ENCODE measurements around the gene MYO1G. TPM values are rescaled to one million over a fixed set of nuclear protein-coding genes. Genes with fewer than 3 reads are reported as not detected.

The MYO1G gene
- total RNA-seq, 1 experiment from 2014 or later: 0.57 TPM

- no peak overlapping the region for H3K14ac ChIP-seq (ENCODE audit: insufficient read depth, low read length)
- Mint-ChIP-seq H3K27ac (no peak overlapping the region), H3K27me3 (ENCODE audit: low read depth) (peaks cover 7% of the 10 kb centered on the region), H3K36me3 (ENCODE audit: insufficient read depth in 1 of 3, low read depth in 3 of 3) (no peaks in the 10 kb centered on the region; a peak in 1 of 7 replicates), H3K9me3 (peaks cover 2 to 6% of the 10 kb centered on the region in 2 experiments; a peak in 2 of 5 replicates), H3K4me1 (peaks cover 2 to 8% of the 10 kb centered on the region in 2 experiments; a peak in 3 of 4 replicates), H3K4me3 (no peak overlapping the region)
- no peak overlapping the region for H3K23ac ChIP-seq (ENCODE audit: insufficient read length, low read depth, low read length)
- H2AK5ac ChIP-seq (ENCODE audit: insufficient read length, low read length): no peak overlapping the region
- no peaks in the 10 kb centered on the region for H3K79me1 ChIP-seq (ENCODE audit: insufficient read depth, low read depth, low read length, poor library complexity, severe bottlenecking)
- H3K4me2 ChIP-seq (ENCODE audit: insufficient read depth, insufficient read length, low read length): no peak overlapping the region
- no peak overlapping the region for H3T11ph ChIP-seq (ENCODE audit: low read length)
- no peaks in the 10 kb centered on the region for H3K4me1 ChIP-seq (ENCODE audit: insufficient read depth, low read length)
- no peaks in the 10 kb centered on the region for H4K20me1 ChIP-seq (ENCODE audit: control insufficient read depth, insufficient read depth, insufficient read length)
- no peak overlapping the region for H4K91ac ChIP-seq (ENCODE audit: insufficient read length, low read depth, low read length)
- H2BK5ac ChIP-seq (ENCODE audit: insufficient read length, low read length): no peak overlapping the region
- no peak overlapping the region for H2BK12ac ChIP-seq (ENCODE audit: insufficient read length, low read depth, low read length)
- H2AFZ ChIP-seq (ENCODE audit: low read length): no peak overlapping the region
- no peaks in the 10 kb centered on the region for H3K23me2 ChIP-seq (ENCODE audit: insufficient read length, low read depth, low read length, poor library complexity, severe bottlenecking)
- no peak for DNase-seq
- no peak overlapping the region for H3K9ac ChIP-seq (ENCODE audit: extremely low read depth, insufficient read length, low read length)
- no peak overlapping the region for H3K4ac ChIP-seq (ENCODE audit: low read depth, low read length)
- H3K27me3 ChIP-seq (ENCODE audit: insufficient read depth, low read length): no peaks in the 10 kb centered on the region
- no peak overlapping the region for H3K56ac ChIP-seq (ENCODE audit: insufficient read length, low read depth, low read length)
- no peak overlapping the region for H2BK15ac ChIP-seq (ENCODE audit: low read depth, low read length)
- no peak overlapping the region for H3K27ac ChIP-seq (ENCODE audit: insufficient read length, low read depth, low read length)
- TF ChIP-seq, protein P1, sequence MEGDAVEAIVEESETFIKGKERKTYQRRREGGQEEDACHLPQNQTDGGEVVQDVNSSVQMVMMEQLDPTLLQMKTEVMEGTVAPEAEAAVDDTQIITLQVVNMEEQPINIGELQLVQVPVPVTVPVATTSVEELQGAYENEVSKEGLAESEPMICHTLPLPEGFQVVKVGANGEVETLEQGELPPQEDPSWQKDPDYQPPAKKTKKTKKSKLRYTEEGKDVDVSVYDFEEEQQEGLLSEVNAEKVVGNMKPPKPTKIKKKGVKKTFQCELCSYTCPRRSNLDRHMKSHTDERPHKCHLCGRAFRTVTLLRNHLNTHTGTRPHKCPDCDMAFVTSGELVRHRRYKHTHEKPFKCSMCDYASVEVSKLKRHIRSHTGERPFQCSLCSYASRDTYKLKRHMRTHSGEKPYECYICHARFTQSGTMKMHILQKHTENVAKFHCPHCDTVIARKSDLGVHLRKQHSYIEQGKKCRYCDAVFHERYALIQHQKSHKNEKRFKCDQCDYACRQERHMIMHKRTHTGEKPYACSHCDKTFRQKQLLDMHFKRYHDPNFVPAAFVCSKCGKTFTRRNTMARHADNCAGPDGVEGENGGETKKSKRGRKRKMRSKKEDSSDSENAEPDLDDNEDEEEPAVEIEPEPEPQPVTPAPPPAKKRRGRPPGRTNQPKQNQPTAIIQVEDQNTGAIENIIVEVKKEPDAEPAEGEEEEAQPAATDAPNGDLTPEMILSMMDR (conservative IDR thresholded peaks at IDR 0.05): no peak
- no peak overlapping the region for H4K5ac ChIP-seq (ENCODE audit: insufficient read length, low read depth, low read length)
- no peaks in the 10 kb centered on the region for H3K9me3 ChIP-seq (ENCODE audit: control insufficient read depth, low read depth, low read length)
- no peaks in the 10 kb centered on the region for H3K79me2 ChIP-seq (ENCODE audit: insufficient read depth, low read length)
- H2BK20ac ChIP-seq (ENCODE audit: low read depth, low read length, poor library complexity, severe bottlenecking): no peak overlapping the region
- H2BK120ac ChIP-seq (ENCODE audit: low read depth, low read length, poor library complexity, severe bottlenecking): no peak overlapping the region
- no peak overlapping the region for H4K8ac ChIP-seq (replicated peaks; ENCODE audit: insufficient read length, low read depth, low read length)
- H3K18ac ChIP-seq (ENCODE audit: insufficient read length, low read depth, low read length): no peak overlapping the region
Measured at GRCh38 chr7:44918029-44918428, 60.8 kb downstream of the MYO1G start.

Data from H9 (cell line).